Activated CD4-positive, alpha-beta T cell treated with anti-CD3 and anti-CD28 coated beads, Interleukin-2, amount 50 U/mL, for 1 hour (primary cell): ENCODE data around the gene NFATC1.

ENCODE experiments used
- DNase-seq: peaks from one replicate; pipeline ENCODE4 v3.0.0-alpha.2; 2020

NFATC1 gene

GRCh38 chr18:79564441-79564840 lies 168.7 kb downstream of the NFATC1 start:
- no peak for DNase-seq

- DNase-seq: no peak
Observed at GRCh38 chr18:79566771-79567431, 171.2 kb downstream of the NFATC1 start.

- no peak for DNase-seq
Observed at GRCh38 chr18:79567481-79568147, 171.9 kb downstream of the NFATC1 start.

- DNase-seq: no peak
Observed at GRCh38 chr18:79568543-79569205, 172.9 kb downstream of the NFATC1 start.

- no peak for DNase-seq
Observed at GRCh38 chr18:79569720-79570119, 174.0 kb downstream of the NFATC1 start.

- DNase-seq: no peak
Observed at GRCh38 chr18:79570266-79571201, 174.8 kb downstream of the NFATC1 start.

GRCh38 chr18:79571211-79572092 lies 175.7 kb downstream of the NFATC1 start:
- no peak for DNase-seq

GRCh38 chr18:79572093-79572780 lies 176.5 kb downstream of the NFATC1 start:
- DNase-seq: no peak

- DNase-seq: no peak
Observed at GRCh38 chr18:79572848-79573451, 177.2 kb downstream of the NFATC1 start.

GRCh38 chr18:79573921-79574491 lies 178.3 kb downstream of the NFATC1 start:
- no peak for DNase-seq

- no peak for DNase-seq
Observed at GRCh38 chr18:79574938-79575525, 179.3 kb downstream of the NFATC1 start.

GRCh38 chr18:79575891-79576685 lies 180.4 kb downstream of the NFATC1 start:
- no peak for DNase-seq

- DNase-seq: no peak
Observed at GRCh38 chr18:79576686-79577351, 181.1 kb downstream of the NFATC1 start.

GRCh38 chr18:79577451-79578395 lies 182.0 kb downstream of the NFATC1 start:
- DNase-seq: no peak

- DNase-seq: no peak
Observed at GRCh38 chr18:79578396-79579260, 182.9 kb downstream of the NFATC1 start.
